Endothelial cell of umbilical vein (primary cell): Measurements from ENCODE around the gene PSMA5. TPM values are rescaled to one million over a fixed set of nuclear protein-coding genes. Genes with fewer than 3 reads are reported as not detected.

ENCODE experiments used
- BruUV-seq: library from RNA; stranded (reverse); fragments of 400-500 nt; replicated peaks from 2 replicates; lab custom pipeline; 2021; lab: Mats Ljungman, UMichigan
- CTCF ChIA-PET: fragments of 300-600, 350-600 bp; sonication (Branson Sonifier 250); formaldehyde crosslinking; loops from one replicate; lab custom pipeline; 2021; ENCODE audit warnings: antibody characterized with exemption, inconsistent platforms; lab: Charles Lee
- POLR2A ChIA-PET: fragments of 300-600, 350-600 bp; sonication (Branson Sonifier 250); formaldehyde crosslinking; loops from one replicate; lab custom pipeline; 2021; ENCODE audit warnings: antibody characterized with exemption, inconsistent platforms; lab: Charles Lee
- DNase-seq: peaks from one replicate; pipeline ENCODE4 v3.0.0-alpha.2; 2011; ENCODE audit warnings: low read depth, low spot score
- FAIRE-seq: peaks from 2 replicates; lab custom pipeline; 2011; peaks lifted over from hg19 to GRCh38; lab: Jason Lieb, UNC
- H2AFZ ChIP-seq: 2 replicates; pipeline ENCODE4 v1.6.0; 2012; ENCODE audit warnings: low read depth, low read length, control low read depth, inconsistent platforms
- H3K27ac ChIP-seq: 2 replicates; pipeline ENCODE4 v1.5.1; 2011; ENCODE audit warnings: low read depth, mild to moderate bottlenecking, control low read depth, low read length, moderate library complexity; ENCODE audit not compliant: insufficient read depth
- H3K27me3 ChIP-seq, 2 experiments: 2 replicates each; pipeline versions ENCODE4 v1.6.0 to v1.6.1; 2011; ENCODE audit warnings: low read length in 2 of 2, mixed read lengths in 1 of 2; ENCODE audit not compliant: control insufficient read depth in 2 of 2, insufficient read depth in 2 of 2
- H3K36me3 ChIP-seq, 2 experiments: 2 replicates in 1 of 2; 3 replicates in 1 of 2; pipeline ENCODE4 v1.5.1; 2011; ENCODE audit warnings: low read length in 2 of 2, mild to moderate bottlenecking in 1 of 2, moderate library complexity in 1 of 2; ENCODE audit not compliant: control insufficient read depth in 2 of 2, insufficient read depth in 2 of 2; ENCODE audit errors: extremely low read depth in 1 of 2
- H3K4me1 ChIP-seq: 3 replicates; pipeline ENCODE4 v1.5.1; 2011; ENCODE audit warnings: mild to moderate bottlenecking, low read length; ENCODE audit not compliant: control insufficient read depth, insufficient read depth; ENCODE audit errors: extremely low read depth
- H3K4me2 ChIP-seq: 2 replicates; pipeline ENCODE4 v1.6.1; 2011; ENCODE audit warnings: low read length, control low read depth, mixed read lengths; ENCODE audit not compliant: insufficient read depth
- H3K4me3 ChIP-seq, 3 experiments: fragments of 200-600 bp in 1 of 3; sonication (generic), shearing (Covaris generic) in 1 of 3; replicated peaks in 1 of 3; 2 replicates each; pipeline ENCODE4 v1.5.1; 2011 to 2016; ENCODE audit warnings: control low read depth in 3 of 3, low read length in 3 of 3, mild to moderate bottlenecking in 2 of 3, inconsistent platforms in 1 of 3, low read depth in 1 of 3, moderate library complexity in 1 of 3; ENCODE audit not compliant: insufficient read depth in 1 of 3
- H3K79me2 ChIP-seq: 2 replicates; pipeline ENCODE4 v1.6.0; 2012; ENCODE audit warnings: low read length, inconsistent platforms; ENCODE audit not compliant: control insufficient read depth, insufficient read depth
- H3K9ac ChIP-seq: replicated peaks from 2 replicates; pipeline ENCODE3; 2011; ENCODE audit warnings: low read length, control low read depth; ENCODE audit not compliant: insufficient read depth; ENCODE audit errors: extremely low read depth
- H3K9me1 ChIP-seq: replicated peaks from 3 replicates; pipeline ENCODE4 v1.6.0; 2011; ENCODE audit warnings: mild to moderate bottlenecking, low read length; ENCODE audit not compliant: control insufficient read depth, insufficient read depth; ENCODE audit errors: extremely low read depth
- H3K9me3 ChIP-seq: replicated peaks from 2 replicates; pipeline ENCODE4 v1.5.1; 2012; ENCODE audit warnings: low read length, inconsistent platforms; ENCODE audit not compliant: control insufficient read depth, insufficient read depth
- H4K20me1 ChIP-seq: replicated peaks from 2 replicates; pipeline ENCODE3; 2011; ENCODE audit warnings: mild to moderate bottlenecking, low read length; ENCODE audit not compliant: control insufficient read depth, insufficient read depth; ENCODE audit errors: extremely low read depth
- EZH2 ChIP-seq: IDR thresholded peaks from 2 replicates; pipeline ENCODE4 v1.6.1; 2012; ENCODE audit warnings: borderline replicate concordance, low read depth, mild to moderate bottlenecking, moderate library complexity, low read length, inconsistent platforms; ENCODE audit not compliant: severe bottlenecking
- FOS ChIP-seq: IDR thresholded peaks from 2 replicates; pipeline ENCODE4 v1.6.1; 2011; ENCODE audit warnings: mild to moderate bottlenecking, low read length, moderate library complexity, borderline replicate concordance; ENCODE audit not compliant: insufficient read depth
- GATA2 ChIP-seq: IDR thresholded peaks from 2 replicates; pipeline ENCODE4 v1.7.0; 2011; ENCODE audit warnings: low read depth, mild to moderate bottlenecking, moderate library complexity, mixed read lengths, low read length; ENCODE audit not compliant: insufficient read length, insufficient read depth
- JUN ChIP-seq: IDR thresholded peaks from 2 replicates; pipeline ENCODE4 v1.6.1; 2011; ENCODE audit warnings: borderline replicate concordance, low read depth; ENCODE audit not compliant: insufficient read length, insufficient read depth
- MYC ChIP-seq: IDR thresholded peaks from one replicate; pipeline ENCODE4 v1.6.1; 2011; ENCODE audit warnings: mild to moderate bottlenecking, low read depth, low read length
- POLR2A ChIP-seq: IDR thresholded peaks from 2 replicates; pipeline ENCODE4 v1.6.1; 2012; ENCODE audit warnings: low read depth, mild to moderate bottlenecking, control low read depth, low read length
- POLR2AphosphoS5 ChIP-seq: IDR thresholded peaks from 2 replicates; pipeline ENCODE4 v1.6.1; 2012; ENCODE audit warnings: low read depth, mild to moderate bottlenecking, control low read depth, low read length, moderate library complexity; ENCODE audit not compliant: insufficient read depth
- dilution Hi-C: fragments of 300-500 bp; cut with MboI; formaldehyde crosslinking; loops from one replicate; pipeline ENCODE4 v1.15.0; 2019; ENCODE audit warnings: low sequenced_read_pairs; ENCODE audit not compliant: extremely low pct_ligation_motif_present
- intact Hi-C: fragments of 100-400 bp; cut with micrococcal nuclease; formaldehyde crosslinking; loops from one replicate; pipeline ENCODE4 v1.10.0; 2022
- polyA plus RNA-seq, 4 experiments: library from polyadenylated mRNA; depleted of rRNA in 3 of 4; stranded (reverse) in 3 of 4; unstranded in 1 of 4; fragments of >200 nt; gene quantifications; 2 replicates each; pipeline versions ENCODE4 v1.2.1 to v1.2.3, GENCODE V29; 2011 to 2012; ENCODE audit warnings: missing spikeins in 1 of 4
- total RNA-seq: library from RNA; stranded (reverse); gene quantifications from 2 replicates; pipeline ENCODE4 v1.2.3, GENCODE V29; 2021
- TF ChIP-seq, protein P1 (sequence below): IDR thresholded peaks from 2 replicates; pipeline ENCODE4 v1.6.1; 2011; ENCODE audit not compliant: insufficient read depth, insufficient read length
- TF ChIP-seq, protein P2 (sequence below), 2 donors: IDR thresholded peaks; 1 replicate in 1 of 2; 2 replicates in 1 of 2; pipeline ENCODE4 v1.5.1; 2011; ENCODE audit warnings: low read length in 2 of 2, mild to moderate bottlenecking in 2 of 2, moderate library complexity in 2 of 2, control low read depth in 1 of 2, inconsistent platforms in 1 of 2, low read depth in 1 of 2; ENCODE audit not compliant: insufficient read depth in 1 of 2; ENCODE audit errors: extremely low read depth in 1 of 2

Gene PSMA5
- total and polyA plus RNA-seq, 2 donors (not counting 3 experiments of a cell fraction or from before 2014, with no cell fraction given), result 98.1 to 125 TPM

- no peaks in the 10 kb centered on the region for H3K9me1 ChIP-seq
- H3K4me3 ChIP-seq, result no peak overlapping the region
- BruUV-seq, result no TSS peak
- no peak overlapping the region for H2AFZ ChIP-seq
- intact Hi-C loops (no loop called here), dilution Hi-C loops (no loop called here)
- H4K20me1 ChIP-seq, result no peaks in the 10 kb centered on the region
- no peaks in the 10 kb centered on the region for H3K9me3 ChIP-seq
- no peaks in the 10 kb centered on the region for H3K79me2 ChIP-seq
- FAIRE-seq, result no peak
- no peaks in the 10 kb centered on the region for H3K36me3 ChIP-seq
- POLR2A ChIA-PET, result no interaction called here
- H3K4me1 ChIP-seq, result no peaks in the 10 kb centered on the region
- H3K27me3 ChIP-seq, result peaks cover 2 to 5% of the 10 kb centered on the region in 2 experiments
- DNase-seq, result no peak
- CTCF ChIA-PET, result interaction anchor here (1.1 to 1.2 kb wide), 2 partner anchors 10 to 88 kb away, joined by 3 to 4 read pairs; partner anchors contain the start of gene PSRC1
- no peak overlapping the region for H3K27ac ChIP-seq
- H3K4me2 ChIP-seq, result no peak overlapping the region
- H3K9ac ChIP-seq, result no peak overlapping the region
- no peak for TF ChIP-seq POLR2AphosphoS5
- TF ChIP-seq, protein P1, sequence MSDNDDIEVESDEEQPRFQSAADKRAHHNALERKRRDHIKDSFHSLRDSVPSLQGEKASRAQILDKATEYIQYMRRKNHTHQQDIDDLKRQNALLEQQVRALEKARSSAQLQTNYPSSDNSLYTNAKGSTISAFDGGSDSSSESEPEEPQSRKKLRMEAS, result no peak
- no peak for TF ChIP-seq JUN
- no peak for TF ChIP-seq EZH2
- TF ChIP-seq, protein P2, sequence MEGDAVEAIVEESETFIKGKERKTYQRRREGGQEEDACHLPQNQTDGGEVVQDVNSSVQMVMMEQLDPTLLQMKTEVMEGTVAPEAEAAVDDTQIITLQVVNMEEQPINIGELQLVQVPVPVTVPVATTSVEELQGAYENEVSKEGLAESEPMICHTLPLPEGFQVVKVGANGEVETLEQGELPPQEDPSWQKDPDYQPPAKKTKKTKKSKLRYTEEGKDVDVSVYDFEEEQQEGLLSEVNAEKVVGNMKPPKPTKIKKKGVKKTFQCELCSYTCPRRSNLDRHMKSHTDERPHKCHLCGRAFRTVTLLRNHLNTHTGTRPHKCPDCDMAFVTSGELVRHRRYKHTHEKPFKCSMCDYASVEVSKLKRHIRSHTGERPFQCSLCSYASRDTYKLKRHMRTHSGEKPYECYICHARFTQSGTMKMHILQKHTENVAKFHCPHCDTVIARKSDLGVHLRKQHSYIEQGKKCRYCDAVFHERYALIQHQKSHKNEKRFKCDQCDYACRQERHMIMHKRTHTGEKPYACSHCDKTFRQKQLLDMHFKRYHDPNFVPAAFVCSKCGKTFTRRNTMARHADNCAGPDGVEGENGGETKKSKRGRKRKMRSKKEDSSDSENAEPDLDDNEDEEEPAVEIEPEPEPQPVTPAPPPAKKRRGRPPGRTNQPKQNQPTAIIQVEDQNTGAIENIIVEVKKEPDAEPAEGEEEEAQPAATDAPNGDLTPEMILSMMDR (IDR thresholded peaks at IDR 0.05; ENCODE audit: extremely low read depth in 1 of 2, insufficient read depth in 1 of 2, low read depth in 1 of 2, low read length in 2 of 2), result no peak
- TF ChIP-seq MYC, result no peak
- TF ChIP-seq FOS, result no peak
- TF ChIP-seq GATA2, result no peak
- TF ChIP-seq POLR2A, result no peak
Observed at GRCh38 chr1:109371341-109371739, 54.9 kb downstream of the PSMA5 start.
